ENCODE data around the gene RTN3.

GRCh38 chr11:63766531-63767235, 85.4 kb downstream of the RTN3 start:
- TF ChIP-seq POLR2AphosphoS5 (IDR thresholded peaks at IDR 0.05; ENCODE audit: low read depth, low read length) (no peak), FOXP2 (optimal IDR thresholded peaks at IDR 0.05; ENCODE audit: borderline replicate concordance, extremely low read depth, extremely low read length, insufficient read depth) (no peak), TAF1 (IDR thresholded peaks at IDR 0.05; ENCODE audit: borderline replicate concordance, insufficient read depth, low read length) (no peak), SIN3A (IDR thresholded peaks at IDR 0.05; ENCODE audit: borderline replicate concordance, insufficient read depth, low read length) (no peak)
- TF ChIP-seq, protein P1, sequence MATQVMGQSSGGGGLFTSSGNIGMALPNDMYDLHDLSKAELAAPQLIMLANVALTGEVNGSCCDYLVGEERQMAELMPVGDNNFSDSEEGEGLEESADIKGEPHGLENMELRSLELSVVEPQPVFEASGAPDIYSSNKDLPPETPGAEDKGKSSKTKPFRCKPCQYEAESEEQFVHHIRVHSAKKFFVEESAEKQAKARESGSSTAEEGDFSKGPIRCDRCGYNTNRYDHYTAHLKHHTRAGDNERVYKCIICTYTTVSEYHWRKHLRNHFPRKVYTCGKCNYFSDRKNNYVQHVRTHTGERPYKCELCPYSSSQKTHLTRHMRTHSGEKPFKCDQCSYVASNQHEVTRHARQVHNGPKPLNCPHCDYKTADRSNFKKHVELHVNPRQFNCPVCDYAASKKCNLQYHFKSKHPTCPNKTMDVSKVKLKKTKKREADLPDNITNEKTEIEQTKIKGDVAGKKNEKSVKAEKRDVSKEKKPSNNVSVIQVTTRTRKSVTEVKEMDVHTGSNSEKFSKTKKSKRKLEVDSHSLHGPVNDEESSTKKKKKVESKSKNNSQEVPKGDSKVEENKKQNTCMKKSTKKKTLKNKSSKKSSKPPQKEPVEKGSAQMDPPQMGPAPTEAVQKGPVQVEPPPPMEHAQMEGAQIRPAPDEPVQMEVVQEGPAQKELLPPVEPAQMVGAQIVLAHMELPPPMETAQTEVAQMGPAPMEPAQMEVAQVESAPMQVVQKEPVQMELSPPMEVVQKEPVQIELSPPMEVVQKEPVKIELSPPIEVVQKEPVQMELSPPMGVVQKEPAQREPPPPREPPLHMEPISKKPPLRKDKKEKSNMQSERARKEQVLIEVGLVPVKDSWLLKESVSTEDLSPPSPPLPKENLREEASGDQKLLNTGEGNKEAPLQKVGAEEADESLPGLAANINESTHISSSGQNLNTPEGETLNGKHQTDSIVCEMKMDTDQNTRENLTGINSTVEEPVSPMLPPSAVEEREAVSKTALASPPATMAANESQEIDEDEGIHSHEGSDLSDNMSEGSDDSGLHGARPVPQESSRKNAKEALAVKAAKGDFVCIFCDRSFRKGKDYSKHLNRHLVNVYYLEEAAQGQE (IDR thresholded peaks at IDR 0.05; ENCODE audit: insufficient read depth in 1 of 2, low read depth in 2 of 2, low read length in 2 of 2), result no peak
